AG09309 (cell line): Measurements from ENCODE around the gene PLA2G6.

Experiments used
- DNase-seq: peaks from one replicate; pipeline ENCODE4 v3.0.0-alpha.2; 2010; ENCODE audit warnings: low read depth
- H3K4me3 ChIP-seq: 2 replicates; pipeline ENCODE4 v1.5.1; 2011; ENCODE audit warnings: mild to moderate bottlenecking, low read depth, low read length, moderate library complexity; ENCODE audit not compliant: control insufficient read depth
- TF ChIP-seq, protein P1 (sequence below): IDR thresholded peaks from 2 replicates; pipeline ENCODE4 v1.5.1; 2011; ENCODE audit warnings: mild to moderate bottlenecking, low read depth, low read length, inconsistent platforms; ENCODE audit not compliant: insufficient read depth, control insufficient read depth; ENCODE audit errors: missing control alignments

Gene PLA2G6, protein sequence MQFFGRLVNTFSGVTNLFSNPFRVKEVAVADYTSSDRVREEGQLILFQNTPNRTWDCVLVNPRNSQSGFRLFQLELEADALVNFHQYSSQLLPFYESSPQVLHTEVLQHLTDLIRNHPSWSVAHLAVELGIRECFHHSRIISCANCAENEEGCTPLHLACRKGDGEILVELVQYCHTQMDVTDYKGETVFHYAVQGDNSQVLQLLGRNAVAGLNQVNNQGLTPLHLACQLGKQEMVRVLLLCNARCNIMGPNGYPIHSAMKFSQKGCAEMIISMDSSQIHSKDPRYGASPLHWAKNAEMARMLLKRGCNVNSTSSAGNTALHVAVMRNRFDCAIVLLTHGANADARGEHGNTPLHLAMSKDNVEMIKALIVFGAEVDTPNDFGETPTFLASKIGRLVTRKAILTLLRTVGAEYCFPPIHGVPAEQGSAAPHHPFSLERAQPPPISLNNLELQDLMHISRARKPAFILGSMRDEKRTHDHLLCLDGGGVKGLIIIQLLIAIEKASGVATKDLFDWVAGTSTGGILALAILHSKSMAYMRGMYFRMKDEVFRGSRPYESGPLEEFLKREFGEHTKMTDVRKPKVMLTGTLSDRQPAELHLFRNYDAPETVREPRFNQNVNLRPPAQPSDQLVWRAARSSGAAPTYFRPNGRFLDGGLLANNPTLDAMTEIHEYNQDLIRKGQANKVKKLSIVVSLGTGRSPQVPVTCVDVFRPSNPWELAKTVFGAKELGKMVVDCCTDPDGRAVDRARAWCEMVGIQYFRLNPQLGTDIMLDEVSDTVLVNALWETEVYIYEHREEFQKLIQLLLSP

DNA sequence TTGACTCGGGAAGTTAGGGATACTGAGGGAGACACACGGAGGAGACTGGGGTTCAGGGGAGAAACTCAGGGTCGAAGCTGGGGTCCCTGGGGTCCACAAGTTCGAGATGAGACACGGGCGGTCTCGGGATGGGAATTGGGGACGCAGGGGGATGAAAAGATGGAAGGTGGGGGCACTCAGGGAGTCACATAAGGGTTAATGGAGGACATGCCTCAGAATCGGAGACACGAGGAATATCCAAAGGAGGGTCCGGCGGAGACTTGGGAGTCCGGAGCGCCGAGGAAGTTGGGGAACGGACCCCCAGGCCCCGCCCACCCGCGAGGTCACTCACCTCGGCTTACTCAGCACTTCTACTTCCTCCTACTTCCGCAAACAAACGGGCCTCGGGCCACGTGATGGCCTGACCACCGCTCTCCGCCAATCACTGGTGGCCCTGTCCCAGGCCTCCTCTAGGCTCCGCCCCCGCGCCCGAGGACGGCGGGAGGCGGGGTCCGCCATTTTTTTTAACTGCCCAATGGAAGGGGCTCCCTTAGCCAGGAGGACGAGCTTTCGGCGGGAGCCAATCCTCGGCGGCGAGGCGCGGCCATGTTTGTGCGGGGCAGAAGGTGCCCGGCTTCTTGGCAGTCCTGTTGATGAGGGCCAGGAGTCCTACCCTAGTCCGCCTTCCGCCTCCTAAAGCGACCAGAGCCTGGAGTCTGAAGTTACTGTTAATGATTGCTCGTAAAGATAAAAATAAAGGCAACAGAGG is at the start of gene PLA2G6:
Gene PLA2G6 (minus strand): TSS at position 378 of the 748 bp plus-strand sequence. CDS start 12,404 bp downstream, outside the sequence.
- DNase-seq, result peak; percentile 93
- TF ChIP-seq, protein P1, sequence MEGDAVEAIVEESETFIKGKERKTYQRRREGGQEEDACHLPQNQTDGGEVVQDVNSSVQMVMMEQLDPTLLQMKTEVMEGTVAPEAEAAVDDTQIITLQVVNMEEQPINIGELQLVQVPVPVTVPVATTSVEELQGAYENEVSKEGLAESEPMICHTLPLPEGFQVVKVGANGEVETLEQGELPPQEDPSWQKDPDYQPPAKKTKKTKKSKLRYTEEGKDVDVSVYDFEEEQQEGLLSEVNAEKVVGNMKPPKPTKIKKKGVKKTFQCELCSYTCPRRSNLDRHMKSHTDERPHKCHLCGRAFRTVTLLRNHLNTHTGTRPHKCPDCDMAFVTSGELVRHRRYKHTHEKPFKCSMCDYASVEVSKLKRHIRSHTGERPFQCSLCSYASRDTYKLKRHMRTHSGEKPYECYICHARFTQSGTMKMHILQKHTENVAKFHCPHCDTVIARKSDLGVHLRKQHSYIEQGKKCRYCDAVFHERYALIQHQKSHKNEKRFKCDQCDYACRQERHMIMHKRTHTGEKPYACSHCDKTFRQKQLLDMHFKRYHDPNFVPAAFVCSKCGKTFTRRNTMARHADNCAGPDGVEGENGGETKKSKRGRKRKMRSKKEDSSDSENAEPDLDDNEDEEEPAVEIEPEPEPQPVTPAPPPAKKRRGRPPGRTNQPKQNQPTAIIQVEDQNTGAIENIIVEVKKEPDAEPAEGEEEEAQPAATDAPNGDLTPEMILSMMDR, result no peak
- H3K4me3 ChIP-seq, result peak within 1 kb of the TSS; percentile 65

DNA sequence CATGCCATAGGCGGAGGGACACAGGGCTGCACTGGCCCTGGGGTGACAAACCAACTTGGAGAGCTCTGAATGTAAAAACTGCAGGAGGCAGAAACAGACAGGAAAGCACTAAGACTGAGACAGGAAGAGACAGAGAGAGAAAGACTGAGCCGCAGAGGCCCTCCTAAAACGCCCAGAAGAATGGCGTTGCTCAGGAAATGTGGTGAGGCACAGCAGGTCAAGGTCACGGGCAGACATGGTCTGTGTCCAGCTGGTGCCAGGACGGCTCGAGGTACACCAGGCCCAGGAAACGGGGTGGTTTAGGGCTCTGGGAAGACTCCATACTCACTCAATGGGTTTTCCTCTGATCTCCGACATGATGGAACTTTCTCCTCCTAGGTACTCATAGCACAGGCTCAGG is 49.3 kb upstream of the PLA2G6 start:
- no peak overlapping the region for H3K4me3 ChIP-seq
- TF ChIP-seq, protein P1, result no peak
- DNase-seq, result no peak

DNA sequence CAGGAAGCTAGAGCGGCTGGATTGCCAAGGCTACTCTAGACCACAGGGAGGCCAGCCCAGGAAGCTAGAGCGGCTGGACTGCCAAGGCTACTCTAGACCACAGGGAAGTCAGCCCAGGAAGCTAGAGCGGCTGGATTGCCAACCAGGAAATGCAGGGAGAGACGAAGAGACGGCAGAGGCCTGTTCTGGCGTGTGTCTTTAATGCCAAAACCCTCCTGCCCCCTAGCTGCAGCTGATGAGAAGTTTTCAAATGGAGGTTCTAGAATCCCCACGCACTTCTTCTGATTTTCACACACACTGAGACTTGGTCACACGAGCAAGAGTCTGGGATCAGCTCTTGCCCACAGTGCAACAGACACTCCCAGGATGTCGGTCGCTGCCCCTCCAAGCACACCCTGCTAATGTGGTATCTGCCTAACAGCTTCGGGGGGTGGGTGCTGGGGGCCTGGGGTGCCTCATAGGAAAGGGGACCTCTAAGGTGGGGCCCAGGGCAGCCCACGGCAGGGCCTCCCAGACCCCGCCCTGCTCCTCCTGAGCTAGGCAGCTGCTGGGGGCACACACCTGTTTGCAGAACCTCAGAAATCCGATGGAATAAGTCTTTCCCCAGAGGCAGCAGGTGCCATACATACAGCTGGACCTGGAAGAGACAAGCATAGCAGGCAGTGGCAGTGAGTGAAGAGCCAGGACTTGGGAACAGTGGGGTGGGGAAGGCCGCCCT is 48.6 kb upstream of the PLA2G6 start:
- H3K4me3 ChIP-seq, result no peak overlapping the region
- TF ChIP-seq, protein P1, result peak; percentile 21
- no peak for DNase-seq

DNA sequence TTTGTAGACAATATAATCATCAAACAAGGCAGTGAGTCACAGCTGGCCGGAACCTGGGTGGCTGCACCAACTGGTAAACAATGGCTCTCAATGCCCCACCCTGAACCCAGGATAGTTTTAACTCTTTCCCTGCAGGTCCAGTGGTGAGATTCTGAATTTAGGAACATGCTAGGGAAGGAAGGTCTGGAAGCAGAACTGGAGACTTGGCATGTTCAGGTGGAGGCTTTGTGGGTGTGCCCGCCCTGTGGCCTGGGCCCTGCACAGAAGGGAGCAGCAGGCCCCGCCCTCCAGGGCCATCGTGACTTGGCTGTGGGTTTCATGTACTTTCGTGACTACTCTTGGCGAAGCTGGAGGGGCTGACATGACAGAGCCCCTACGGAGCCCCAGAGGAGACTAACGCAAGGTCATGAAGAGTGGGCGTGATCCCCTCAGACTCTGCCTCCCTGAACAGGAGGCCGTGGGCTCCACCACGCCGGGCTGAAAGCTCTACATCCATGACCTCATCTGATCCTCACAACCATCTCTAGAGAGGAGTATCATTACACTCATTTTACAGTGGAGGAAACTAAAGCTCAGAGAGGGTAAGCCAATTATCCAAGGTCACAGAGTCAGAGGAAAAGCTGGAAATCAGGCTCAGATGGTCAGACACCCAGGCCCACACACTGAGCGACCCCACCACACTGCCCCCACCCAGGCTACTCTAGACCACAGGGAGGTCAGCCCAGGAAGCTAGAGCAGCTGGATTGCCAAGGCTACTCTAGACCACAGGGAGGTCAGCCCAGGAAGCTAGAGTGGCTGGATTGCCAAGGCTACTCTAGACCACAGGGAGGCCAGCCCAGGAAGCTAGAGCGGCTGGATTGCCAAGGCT is 47.5 kb upstream of the PLA2G6 start:
- H3K4me3 ChIP-seq, result no peak overlapping the region
- TF ChIP-seq, protein P1, result no peak
- peak; percentile 34 for DNase-seq

DNA sequence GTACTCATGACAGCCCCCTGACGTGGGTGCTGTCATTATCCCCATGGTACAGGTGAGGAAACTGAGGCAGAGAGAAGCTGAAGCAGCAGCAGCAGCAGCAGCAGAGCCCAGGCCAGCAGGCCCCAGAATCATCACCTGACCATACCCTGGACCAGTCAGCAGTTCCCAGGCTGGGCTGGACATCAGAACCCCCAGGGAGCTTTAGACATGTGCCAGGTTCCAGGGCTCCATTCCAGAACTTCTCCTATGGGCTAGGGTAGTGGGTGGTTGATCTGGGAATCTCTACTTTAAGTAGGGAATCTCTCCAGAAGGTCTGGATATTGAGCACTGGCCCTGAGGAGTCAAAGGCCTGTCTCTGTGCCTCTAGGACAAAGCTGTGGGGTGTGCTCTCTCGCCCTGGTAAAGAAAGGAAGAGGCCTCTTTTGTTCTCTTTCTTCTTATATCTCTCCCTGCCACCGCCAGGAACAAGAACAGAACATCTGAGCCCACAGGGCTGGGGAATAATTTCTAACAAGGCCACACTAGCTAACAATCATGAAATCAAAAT is 46.8 kb upstream of the PLA2G6 start:
- H3K4me3 ChIP-seq, result no peak overlapping the region
- no peak for DNase-seq
- TF ChIP-seq, protein P1, result no peak
